GM19372 (cell line): ENCODE data around the gene C3orf18.
"Not testable (repeated sequence)": the region's sequence is repeated elsewhere in the genome, so short reads cannot be mapped to it uniquely, and the experiment has no call there.

Source experiments
- ATAC-seq: cut with Tn5 transposase; IDR thresholded peaks from one replicate; pipeline ENCODE4 v1.9.1; 2021; ENCODE audit warnings: mild to moderate bottlenecking, low read depth, moderate library complexity; ENCODE audit not compliant: unreplicated experiment

C3orf18 gene

DNA sequence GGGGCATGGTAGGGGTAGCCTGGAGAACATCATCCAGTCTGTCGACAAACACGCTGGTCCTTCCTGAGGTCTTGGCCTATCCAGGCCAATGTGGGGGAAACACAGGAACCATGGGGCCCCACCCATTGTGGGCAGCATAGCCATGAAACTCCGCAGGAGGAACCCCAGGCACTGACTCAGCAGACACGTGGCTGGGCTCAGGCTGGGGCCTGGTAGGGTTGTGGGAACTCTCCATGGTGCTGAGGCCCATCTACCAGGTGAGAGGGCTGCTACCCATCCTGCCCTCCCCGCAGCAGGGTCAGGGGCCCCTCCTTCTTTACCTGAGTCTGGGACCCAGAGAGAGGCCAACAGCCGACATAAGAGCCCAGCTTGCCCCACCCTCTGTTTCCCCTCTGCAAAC, 41.6 kb downstream of the C3orf18 start:
- no peak for ATAC-seq

GRCh38 chr3:50525191-50525910, 42.2 kb downstream of the C3orf18 start:
- no peak for ATAC-seq

DNA sequence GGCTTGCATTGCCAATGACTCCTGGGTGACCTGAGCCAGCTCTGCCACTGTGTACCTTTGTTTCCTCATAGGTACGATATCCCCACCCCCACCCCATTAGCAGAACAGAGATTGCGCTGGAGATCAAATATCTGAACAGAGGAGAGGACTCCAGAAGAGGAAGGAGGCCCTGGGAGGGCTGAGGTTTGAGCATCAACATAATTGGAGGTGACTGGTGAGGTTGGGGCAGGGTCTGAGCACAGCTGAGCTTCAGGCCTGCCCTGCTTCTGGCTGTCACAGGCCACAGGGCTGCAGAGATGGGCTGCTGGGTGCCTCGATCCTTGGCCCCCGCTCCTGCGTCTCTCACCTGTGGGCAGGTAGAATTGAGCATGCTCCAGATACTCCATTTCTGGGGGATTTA, 42.8 kb downstream of the C3orf18 start:
- ATAC-seq, result no peak

- no peak for ATAC-seq
Observed at GRCh38 chr3:50523279-50523811, 44.2 kb downstream of the C3orf18 start.

- no peak for ATAC-seq
Observed at GRCh38 chr3:50521572-50521971, 46.0 kb downstream of the C3orf18 start.

DNA sequence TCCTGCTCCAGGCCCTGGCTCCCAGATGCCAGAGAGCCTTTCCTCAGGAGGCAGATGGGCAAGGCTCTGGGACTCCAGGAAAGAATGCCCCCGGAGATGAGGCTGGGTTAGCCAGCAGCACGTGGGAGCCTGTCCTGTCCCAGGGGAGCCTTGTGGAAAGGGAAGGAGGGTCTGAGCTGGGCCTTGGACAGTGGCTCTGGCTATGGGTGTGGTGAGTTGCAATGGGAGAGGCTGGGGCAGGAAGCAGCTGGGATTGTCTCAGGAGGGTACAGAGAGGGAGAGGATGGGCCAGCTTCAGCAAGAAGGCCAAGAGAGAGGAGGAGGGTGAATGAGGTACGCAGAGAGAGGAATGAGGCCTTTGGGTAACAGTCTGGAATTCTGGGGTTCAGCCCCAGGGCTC, 46.7 kb downstream of the C3orf18 start:
- no peak for ATAC-seq

GRCh38 chr3:50519471-50520089, 48.0 kb downstream of the C3orf18 start:
- ATAC-seq, result no peak

GRCh38 chr3:50518436-50518835, 49.1 kb downstream of the C3orf18 start:
- ATAC-seq, result no peak

GRCh38 chr3:50517721-50518206, 49.8 kb downstream of the C3orf18 start:
- ATAC-seq, result no peak

DNA sequence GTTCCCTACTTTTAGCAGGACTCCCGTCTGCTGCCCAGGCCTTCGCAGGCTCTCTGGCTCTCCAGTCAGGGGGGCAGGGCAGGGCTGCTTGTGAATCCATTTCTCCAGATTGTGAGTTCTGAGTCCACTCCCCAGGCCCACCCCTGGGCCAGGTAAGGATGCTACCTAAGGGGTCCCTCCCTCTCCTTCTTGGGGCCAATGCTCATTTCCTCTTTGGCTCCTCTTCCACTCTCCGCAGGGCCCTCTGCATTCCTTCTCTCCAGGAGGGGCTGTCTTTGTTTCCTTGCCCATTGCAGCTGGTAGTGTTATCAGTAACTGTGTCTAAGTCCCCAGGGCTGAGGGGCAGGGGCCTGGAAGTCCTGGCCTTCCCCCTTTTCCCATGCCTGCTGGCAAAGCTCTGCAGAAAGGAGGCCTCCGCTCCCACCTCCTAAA, 51.1 kb downstream of the C3orf18 start:
- ATAC-seq, result no peak

DNA sequence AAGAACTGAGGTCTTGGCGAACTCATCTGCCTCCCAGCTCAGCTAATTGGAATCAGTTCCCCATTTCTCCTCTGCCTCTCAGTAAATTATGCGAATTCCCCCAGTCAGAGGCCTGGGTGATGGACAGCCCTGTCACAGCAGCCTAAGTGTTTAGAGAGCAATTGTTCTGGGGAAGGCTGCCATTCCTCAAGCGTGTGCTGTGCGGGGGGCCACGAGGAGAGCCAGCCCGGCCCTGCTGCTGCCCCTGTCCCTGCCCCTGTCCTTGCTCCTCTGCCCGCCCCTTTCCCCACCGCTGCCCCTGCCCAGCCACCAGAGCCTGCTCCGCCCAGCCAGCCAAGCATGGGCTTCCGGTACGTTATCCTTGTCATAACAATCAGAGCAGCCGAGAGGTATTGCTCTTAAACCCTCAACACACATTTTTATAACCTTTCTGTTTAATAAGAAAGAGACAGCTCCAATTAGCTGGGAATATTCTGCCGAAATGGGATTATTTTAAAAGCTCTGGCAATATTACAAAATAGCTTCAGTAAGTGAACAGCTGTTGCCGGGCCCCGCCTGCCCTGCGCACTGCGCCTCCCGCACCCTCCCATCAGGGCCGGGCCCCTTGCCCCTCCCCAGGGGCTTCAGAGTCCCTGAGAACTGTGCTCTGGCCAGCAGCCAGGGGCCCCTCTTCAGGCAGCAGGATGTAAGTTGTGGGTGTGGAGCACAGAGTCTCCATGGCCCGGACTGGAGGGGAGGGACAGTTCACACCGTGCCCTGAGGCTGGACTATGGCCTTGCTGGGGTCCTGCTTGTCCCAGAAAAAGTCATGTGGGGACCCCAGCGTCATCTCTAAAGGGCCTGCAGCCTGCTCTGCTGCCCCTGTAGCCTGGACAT, 51.7 kb downstream of the C3orf18 start:
- no peak for ATAC-seq

- not testable (repeated sequence) for ATAC-seq
Observed at GRCh38 chr3:50512908-50513307, 54.6 kb downstream of the C3orf18 start.

- no peak for ATAC-seq
Observed at GRCh38 chr3:50512131-50512530, 55.4 kb downstream of the C3orf18 start.

GRCh38 chr3:50510325-50510724, 57.2 kb downstream of the C3orf18 start:
- no peak for ATAC-seq

- no peak for ATAC-seq
Observed at GRCh38 chr3:50509715-50510114, 57.8 kb downstream of the C3orf18 start.

- no peak for ATAC-seq
Observed at GRCh38 chr3:50508821-50509220, 58.7 kb downstream of the C3orf18 start.
